Endothelial cell of umbilical vein (primary cell): Measurements from ENCODE around the gene CPO.

Source experiments
- MYC ChIP-seq: IDR thresholded peaks from one replicate; pipeline ENCODE4 v1.6.1; 2011; ENCODE audit warnings: mild to moderate bottlenecking, low read depth, low read length
- POLR2A ChIP-seq: IDR thresholded peaks from 2 replicates; pipeline ENCODE4 v1.6.1; 2012; ENCODE audit warnings: low read depth, mild to moderate bottlenecking, control low read depth, low read length
- POLR2AphosphoS5 ChIP-seq: IDR thresholded peaks from 2 replicates; pipeline ENCODE4 v1.6.1; 2012; ENCODE audit warnings: low read depth, mild to moderate bottlenecking, control low read depth, low read length, moderate library complexity; ENCODE audit not compliant: insufficient read depth
- TF ChIP-seq, protein P1 (sequence below), 2 donors: IDR thresholded peaks; 1 replicate in 1 of 2; 2 replicates in 1 of 2; pipeline ENCODE4 v1.5.1; 2011; ENCODE audit warnings: low read length in 2 of 2, mild to moderate bottlenecking in 2 of 2, moderate library complexity in 2 of 2, control low read depth in 1 of 2, inconsistent platforms in 1 of 2, low read depth in 1 of 2; ENCODE audit not compliant: insufficient read depth in 1 of 2; ENCODE audit errors: extremely low read depth in 1 of 2

- TF ChIP-seq POLR2A (no peak), MYC (no peak), POLR2AphosphoS5 (no peak)
- TF ChIP-seq, protein P1, sequence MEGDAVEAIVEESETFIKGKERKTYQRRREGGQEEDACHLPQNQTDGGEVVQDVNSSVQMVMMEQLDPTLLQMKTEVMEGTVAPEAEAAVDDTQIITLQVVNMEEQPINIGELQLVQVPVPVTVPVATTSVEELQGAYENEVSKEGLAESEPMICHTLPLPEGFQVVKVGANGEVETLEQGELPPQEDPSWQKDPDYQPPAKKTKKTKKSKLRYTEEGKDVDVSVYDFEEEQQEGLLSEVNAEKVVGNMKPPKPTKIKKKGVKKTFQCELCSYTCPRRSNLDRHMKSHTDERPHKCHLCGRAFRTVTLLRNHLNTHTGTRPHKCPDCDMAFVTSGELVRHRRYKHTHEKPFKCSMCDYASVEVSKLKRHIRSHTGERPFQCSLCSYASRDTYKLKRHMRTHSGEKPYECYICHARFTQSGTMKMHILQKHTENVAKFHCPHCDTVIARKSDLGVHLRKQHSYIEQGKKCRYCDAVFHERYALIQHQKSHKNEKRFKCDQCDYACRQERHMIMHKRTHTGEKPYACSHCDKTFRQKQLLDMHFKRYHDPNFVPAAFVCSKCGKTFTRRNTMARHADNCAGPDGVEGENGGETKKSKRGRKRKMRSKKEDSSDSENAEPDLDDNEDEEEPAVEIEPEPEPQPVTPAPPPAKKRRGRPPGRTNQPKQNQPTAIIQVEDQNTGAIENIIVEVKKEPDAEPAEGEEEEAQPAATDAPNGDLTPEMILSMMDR (IDR thresholded peaks at IDR 0.05; ENCODE audit: extremely low read depth in 1 of 2, insufficient read depth in 1 of 2, low read depth in 1 of 2, low read length in 2 of 2), result no peak
These were observed 29.1 kb downstream of the CPO start for GRCh38 chr2:206968134-206969086.
